GM21528 (cell line): Measurements from ENCODE around the gene LGALS16.
"Not testable (repeated sequence)": the region's sequence is repeated elsewhere in the genome, so short reads cannot be mapped to it uniquely, and the experiment has no call there.

Source experiments
- ATAC-seq: cut with Tn5 transposase; IDR thresholded peaks from one replicate; pipeline ENCODE4 v1.9.1; 2021; ENCODE audit warnings: mild to moderate bottlenecking, moderate library complexity; ENCODE audit not compliant: unreplicated experiment, low FRiP score

LGALS16 gene

GRCh38 chr19:39655613-39656012, at the start of gene LGALS16:
Gene LGALS16, plus strand, starts transcription at chr19:39655913. Its CDS starts 49 bp downstream, at chr19:39655962.
- ATAC-seq, result no peak

- ATAC-seq, result no peak
Observed at GRCh38 chr19:39607021-39607420, 48.7 kb upstream of the LGALS16 start.

GRCh38 chr19:39607561-39607960, 48.2 kb upstream of the LGALS16 start:
- ATAC-seq, result no peak

DNA sequence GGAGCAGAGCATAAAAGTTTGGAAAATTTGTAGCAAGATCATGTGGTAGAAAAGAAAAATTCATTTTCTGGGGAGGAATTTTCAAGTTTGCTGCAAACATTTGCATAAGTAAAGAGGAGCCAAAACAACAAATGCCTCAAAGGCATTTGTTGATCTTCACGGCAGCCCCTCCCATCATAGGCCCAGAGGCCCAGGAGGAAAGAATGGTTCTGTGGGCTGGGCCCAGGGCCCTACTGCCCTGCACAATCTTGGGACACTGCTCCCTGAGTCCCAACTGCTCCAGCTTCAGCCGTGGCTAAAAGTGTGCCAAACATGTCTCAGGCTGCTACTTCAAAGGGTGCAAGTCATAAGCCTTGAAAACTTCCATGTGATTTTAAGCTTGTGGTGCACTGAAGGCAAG, 42.1 kb upstream of the LGALS16 start:
- no peak for ATAC-seq

GRCh38 chr19:39617745-39618144, 38.0 kb upstream of the LGALS16 start:
- no peak for ATAC-seq

DNA sequence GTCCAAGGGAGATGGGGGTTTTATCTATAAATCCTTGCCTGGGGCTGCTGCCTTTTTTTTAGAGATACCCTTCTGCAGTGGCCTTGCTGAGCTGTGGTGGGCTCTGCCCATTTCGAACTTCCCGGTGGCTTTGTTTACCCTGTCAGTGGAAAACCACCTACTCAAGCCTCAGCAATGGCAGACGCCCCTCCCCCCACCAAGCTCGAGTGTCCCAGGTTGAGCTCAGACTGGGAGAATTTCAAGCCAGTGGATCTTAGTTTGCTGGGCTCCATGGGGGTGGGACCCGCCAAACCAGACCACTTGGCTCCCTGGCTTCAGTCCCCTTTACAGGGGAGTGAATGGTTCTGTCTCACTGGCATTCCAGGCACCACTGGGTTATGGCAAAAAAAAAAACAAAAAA, 31.8 kb upstream of the LGALS16 start:
- no peak for ATAC-seq

GRCh38 chr19:39627631-39628030, 28.1 kb upstream of the LGALS16 start:
- ATAC-seq, result not testable (repeated sequence)

DNA sequence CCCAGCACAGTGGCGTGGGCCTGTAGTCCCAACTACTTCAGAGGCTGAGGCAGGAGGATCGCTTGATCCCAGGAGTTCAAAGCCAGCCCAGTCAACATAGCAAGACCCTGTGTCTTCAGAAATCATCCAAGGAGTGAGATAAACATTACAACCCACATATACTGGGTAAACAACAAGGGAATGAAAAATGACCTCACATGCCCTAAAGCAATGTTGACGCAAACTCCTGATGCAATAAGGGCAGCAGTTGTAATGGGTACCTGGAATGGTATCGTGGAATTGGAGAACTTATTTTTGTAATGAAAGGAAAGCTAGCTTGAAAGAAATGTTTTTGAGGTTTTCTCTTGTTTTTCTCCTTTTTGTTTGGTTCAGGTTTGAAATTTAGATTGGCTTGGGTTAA, 24.5 kb upstream of the LGALS16 start:
- no peak for ATAC-seq

DNA sequence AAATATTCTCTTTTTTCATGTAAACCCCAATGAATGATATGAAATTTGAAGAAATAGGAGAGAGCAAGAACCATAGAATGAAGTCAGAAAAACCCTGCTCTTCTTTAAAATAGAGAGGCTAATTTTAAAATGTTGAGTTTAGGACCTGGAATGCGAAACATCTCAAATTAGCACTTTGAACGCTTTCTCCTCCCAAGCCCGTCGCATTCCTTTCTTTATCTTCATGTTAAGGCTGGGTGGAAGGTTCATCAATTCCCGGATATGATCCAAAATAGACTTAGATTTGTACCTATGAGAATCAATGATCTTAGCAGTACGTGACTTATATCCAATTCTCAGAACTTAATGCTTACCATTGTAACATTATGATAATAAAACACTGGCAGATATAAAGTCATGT, 24.1 kb upstream of the LGALS16 start:
- ATAC-seq, result no peak

DNA sequence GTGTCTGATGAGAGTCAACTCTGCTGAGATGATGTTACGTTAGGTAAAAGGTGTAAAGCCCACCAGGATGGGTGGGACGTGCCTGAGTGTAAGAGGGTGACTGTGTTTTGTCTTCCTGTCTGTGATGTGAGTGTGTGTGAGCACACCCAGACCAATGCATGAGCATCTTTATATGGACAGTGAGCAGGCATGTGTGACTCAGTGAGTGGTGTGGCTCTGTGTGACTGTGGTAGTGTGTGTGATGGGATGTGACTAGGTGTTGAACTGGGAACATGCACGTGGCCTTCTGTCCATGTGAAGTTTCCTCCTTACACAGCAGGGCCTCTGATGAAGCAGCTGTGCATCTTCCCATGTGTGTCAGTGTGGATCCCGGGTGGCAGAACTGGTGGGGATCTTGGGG, 17.8 kb upstream of the LGALS16 start:
- no peak for ATAC-seq

- ATAC-seq, result no peak
Observed at GRCh38 chr19:39641773-39642172, 13.9 kb upstream of the LGALS16 start.

DNA sequence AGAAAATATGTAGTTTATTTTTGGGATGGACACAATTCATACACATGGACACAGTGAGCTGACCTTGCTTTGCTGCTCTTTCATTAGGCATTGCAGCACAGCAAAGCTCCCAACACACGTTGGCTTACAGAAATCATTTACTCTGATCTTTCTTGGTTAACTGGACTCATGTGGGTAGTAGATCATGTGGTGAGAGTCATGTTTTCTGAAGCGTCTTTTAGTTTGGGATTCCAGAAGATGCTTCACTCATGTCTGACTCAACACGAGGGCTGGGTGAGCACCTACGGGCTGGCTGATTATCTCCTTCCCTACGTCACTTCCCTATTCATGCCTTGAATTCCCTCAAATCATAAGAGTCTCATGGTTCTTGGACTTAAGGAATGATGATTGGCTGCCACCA, 12.1 kb upstream of the LGALS16 start:
- no peak for ATAC-seq

GRCh38 chr19:39645800-39646411, 9.8 kb upstream of the LGALS16 start:
- ATAC-seq, result no peak

GRCh38 chr19:39647918-39648317, 7.8 kb upstream of the LGALS16 start:
- no peak for ATAC-seq

GRCh38 chr19:39659791-39660190, 4.1 kb downstream of the LGALS16 start:
- ATAC-seq, result no peak

DNA sequence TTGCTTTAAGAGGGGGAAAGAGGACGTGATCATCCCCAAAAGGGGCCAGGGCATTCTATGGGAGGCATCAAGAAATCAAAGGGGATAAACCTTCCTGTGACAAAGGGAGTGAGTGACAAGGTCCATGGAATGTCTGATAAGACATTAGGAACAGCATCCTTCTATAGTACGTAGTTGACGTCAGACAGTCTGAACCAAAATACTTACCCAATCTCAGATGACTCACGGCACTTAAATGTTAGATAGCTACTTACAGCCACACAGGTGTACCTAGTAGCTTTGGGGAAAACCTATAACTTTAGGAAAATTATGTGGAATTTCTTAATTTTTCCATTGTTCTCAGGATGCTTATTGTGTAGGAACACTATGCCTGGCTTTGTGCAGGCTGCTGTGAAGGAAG, 4.9 kb downstream of the LGALS16 start:
- no peak for ATAC-seq

DNA sequence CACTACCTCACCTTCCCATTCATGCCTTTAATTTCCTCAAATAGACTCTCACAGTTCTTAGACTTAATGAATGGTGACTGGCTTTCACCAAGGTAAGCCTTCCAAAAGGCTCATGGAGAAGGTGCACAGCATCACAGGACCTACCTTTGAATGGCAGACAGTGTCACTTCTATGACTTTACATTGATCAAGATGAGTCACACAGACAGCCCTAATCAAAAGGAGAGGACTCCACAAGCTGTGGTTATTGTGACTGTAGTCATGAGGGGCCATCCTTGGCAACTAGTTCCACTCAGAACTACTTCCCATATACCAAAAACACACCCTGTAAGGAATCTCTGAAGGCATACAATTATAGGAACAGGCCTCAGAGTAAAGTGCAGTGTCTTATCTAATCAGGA, 5.9 kb downstream of the LGALS16 start:
- ATAC-seq, result no peak

DNA sequence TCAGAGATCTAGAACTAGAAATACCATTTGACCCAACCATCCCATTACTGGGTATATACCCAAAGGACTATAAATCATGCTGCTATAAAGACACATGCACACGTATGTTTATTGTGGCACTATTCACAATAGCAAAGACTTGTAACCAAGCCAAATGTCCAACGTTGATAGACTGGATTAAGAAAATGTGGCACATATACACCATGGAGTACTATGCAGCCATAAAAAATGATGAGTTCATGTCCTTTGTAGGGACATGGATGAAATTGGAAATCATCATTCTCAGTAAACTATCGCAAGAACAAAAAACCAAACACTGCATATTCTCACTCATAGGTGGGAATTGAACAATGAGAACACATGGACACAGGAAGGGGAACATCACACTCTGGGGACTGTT, 14.1 kb downstream of the LGALS16 start:
- not testable (repeated sequence) for ATAC-seq

DNA sequence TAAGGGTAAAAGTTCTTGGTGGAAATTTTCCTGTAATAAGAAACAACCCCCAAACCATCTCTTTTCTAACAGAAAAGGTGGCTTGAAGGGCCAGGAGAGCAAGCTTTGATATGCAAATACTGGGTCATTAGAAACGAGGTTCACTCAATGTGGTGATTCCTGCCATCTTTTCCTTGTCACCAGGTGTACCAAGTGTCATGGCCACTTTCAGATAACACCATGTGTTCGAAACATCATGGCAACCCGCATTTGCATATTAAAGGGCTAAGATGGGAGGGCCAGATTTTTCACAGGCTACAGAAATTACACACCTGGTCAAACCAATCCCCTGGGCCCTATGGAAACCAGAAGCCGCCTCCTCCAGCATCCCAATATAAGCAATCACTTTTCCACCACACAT, 15.3 kb downstream of the LGALS16 start:
- ATAC-seq, result no peak

DNA sequence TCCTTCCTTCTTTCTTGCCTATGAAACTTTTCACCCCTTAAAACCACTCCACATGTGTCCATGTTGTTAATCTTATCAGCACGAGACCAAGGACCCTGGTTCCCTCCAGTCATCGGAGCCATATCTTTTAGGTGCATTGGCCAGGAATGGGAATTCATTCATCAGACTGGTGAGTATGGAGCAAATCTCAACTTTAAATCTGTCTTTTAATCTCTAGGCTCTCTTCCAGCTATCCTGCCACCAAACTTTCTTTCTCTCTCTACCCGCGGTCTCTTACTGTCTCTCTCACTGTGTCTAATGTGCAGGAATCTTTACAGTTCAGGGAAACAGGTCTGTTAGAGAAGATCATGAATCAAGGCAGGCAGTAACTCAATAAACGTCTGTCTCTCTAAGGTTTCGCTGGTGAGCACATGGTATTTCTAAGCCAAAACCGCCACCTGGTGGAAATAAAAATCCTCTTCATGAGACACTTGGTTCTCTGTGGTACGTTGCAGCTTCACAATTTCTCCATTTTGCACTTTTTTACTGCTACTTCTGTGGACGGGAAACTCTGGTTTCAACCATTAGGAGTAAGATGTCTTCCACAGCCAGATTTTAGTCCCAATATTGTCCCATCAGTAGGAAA, 16.1 kb downstream of the LGALS16 start:
- ATAC-seq, result no peak

DNA sequence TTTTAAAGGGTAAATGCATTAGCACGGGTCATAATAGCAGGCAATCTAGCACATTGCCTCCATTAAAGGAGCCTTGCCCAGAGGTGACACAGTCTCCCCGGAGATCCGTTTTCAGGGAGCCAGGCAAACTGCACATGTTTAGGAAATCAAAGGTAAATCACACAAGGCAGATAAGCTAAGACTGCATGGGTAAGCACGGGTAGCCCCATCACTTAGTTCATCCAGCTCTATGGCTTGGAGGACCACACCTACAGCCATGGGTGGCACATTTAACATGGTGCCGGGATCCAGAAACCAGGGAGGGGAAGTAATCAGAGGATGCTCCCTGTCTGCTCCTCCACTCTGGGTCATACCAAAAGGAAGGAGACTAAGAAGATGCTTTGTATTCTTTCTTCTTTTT, 16.8 kb downstream of the LGALS16 start:
- no peak for ATAC-seq

GRCh38 chr19:39673862-39674261, 18.1 kb downstream of the LGALS16 start:
- not testable (repeated sequence) for ATAC-seq

- no peak for ATAC-seq
Observed at GRCh38 chr19:39676004-39676403, 20.3 kb downstream of the LGALS16 start.
